ENCODE measurements around the gene CLDN14. TPM values are rescaled to one million over a fixed set of nuclear protein-coding genes. Genes with fewer than 3 reads are reported as not detected.

The CLDN14 gene
- total RNA-seq, 4 donors from 2014 or later = not detected

- no peak for TF ChIP-seq CTCF (IDR thresholded peaks at IDR 0.05)
- DNase-seq (ENCODE audit: low spot score) (no peak), ATAC-seq (ENCODE audit: low FRiP score) (no peak)
Observed at GRCh38 chr21:36518883-36519492, 39.1 kb upstream of the CLDN14 start.

- no peak for TF ChIP-seq CTCF (IDR thresholded peaks at IDR 0.05)
- ATAC-seq (ENCODE audit: low FRiP score) = no peak
Observed at GRCh38 chr21:36517366-36518075, 37.6 kb upstream of the CLDN14 start.

GRCh38 chr21:36516281-36516680 lies 36.4 kb upstream of the CLDN14 start:
- no peak for ATAC-seq (ENCODE audit: low FRiP score)
- TF ChIP-seq CTCF (IDR thresholded peaks at IDR 0.05) = no peak
- no peak for DNase-seq (ENCODE audit: low spot score)

More at GRCh38 chr21:36517366-36518075, 37.6 kb upstream of the CLDN14 start:
- no peak for DNase-seq (ENCODE audit: low spot score)

GRCh38 chr21:36513430-36513829 lies 33.5 kb upstream of the CLDN14 start:
- DNase-seq (ENCODE audit: low spot score) (no peak), ATAC-seq (ENCODE audit: low FRiP score) (no peak)
- no peak for TF ChIP-seq CTCF (IDR thresholded peaks at IDR 0.05)

- TF ChIP-seq CTCF (IDR thresholded peaks at IDR 0.05) = no peak
- DNase-seq (ENCODE audit: low spot score) = no peak
- ATAC-seq (ENCODE audit: low FRiP score) = no peak
Observed at GRCh38 chr21:36512971-36513370, 33.0 kb upstream of the CLDN14 start.

GRCh38 chr21:36511484-36512220 lies 31.7 kb upstream of the CLDN14 start:
- TF ChIP-seq CTCF (IDR thresholded peaks at IDR 0.05) = no peak
- DNase-seq (ENCODE audit: low spot score) = no peak
- no peak for ATAC-seq (ENCODE audit: low FRiP score)

Data from omental fat pad (tissue), 4 donors.